ENCODE measurements around the gene BRD9.
"Not testable (repeated sequence)": the region's sequence is repeated elsewhere in the genome, so short reads cannot be mapped to it uniquely, and the experiment has no call there.

BRD9 gene

DNA sequence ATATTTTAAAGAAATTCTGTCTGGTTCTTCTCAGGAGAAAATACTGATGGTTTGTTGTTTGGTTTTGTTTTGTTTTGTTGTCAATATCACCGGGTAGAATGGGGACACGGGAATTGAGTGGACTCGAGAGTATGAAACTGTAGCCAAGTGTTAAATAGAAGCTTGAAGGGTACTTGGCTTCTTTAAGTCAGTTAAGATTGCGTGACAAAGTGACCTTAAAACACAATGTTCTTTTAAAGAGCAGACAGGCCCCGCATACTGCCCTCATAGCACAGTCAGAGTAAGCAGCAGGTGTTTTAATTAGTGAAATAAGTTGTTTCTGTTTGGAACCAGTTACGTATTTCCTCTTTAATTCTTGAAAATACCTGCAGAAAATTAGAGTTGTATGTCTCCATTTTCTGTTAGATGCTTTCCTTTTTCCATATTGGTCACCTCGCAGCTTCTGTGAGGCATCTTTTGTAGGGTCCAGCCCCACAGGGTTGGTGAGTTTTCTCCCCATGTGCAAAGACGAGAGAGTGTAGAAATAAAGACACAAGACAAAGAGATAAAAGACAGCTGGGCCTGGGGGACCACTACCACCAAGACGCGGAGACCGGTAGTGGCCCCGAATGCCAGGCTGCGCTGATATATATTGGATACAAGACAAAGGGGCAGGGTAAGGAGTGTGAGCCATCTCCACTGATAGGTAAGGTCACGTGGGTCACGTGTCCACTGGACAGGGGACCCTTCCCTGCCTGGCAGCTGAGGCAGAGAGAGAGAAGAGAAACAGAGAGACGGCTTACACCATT is 9.7 kb upstream of the BRD9 start:
- peak; percentile 21 for DNase-seq

DNA sequence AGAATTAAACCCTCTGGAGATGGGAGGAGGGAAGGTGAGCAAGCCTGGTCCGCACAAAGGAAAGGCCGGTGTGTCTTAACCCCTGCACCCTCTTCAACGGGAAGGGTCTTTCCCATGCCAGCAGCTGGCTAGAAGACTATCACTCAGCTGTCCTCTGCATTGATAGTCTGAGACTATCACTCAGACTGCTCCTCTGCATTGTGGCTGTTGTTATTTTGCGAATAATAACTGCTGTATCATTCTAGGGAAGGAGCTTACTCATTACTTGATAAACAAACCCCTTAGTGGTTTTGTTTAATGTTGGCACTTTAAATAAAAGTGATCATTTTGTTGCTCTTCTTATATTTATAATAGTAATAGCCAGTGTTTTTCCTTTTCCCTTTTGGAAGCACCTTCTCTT is 8.2 kb upstream of the BRD9 start:
- no peak for DNase-seq

DNA sequence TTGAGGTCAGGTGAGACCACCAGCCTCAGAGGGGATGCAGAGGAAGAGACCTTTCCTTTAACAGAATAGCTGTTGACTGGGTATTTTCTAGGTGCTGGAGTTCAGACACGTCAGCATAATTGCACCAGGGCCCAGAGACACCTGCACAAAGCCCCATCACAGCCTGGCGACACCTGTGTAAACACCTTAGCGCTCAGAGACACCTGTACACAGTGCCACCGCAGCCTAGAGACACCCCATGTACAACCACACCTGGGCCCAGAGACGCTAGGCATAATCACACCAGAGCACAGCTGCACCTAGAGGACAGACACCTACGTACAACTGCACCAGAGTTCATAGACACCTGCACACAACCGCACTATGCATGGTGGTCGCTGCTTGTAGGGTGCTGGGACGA is 1.1 kb upstream of the BRD9 start:
- no peak for DNase-seq

DNA sequence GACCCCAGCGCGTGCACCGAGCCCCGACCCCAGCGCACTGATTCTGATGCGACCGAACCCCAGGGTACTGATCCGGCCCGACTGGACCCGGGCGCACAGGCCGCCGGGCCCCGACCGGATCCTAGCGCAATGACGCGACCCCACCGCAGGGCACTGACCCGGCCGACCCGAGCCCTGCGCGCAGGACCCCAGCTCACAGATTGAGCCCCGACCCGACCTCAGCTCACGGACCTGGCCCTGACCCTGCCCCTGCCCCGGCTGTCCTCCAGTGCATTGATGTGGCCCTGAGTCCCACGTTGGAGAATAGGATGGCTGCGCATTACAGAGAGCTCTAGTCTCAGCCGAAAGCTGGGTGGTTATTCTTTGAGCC is 521 bp upstream of the BRD9 start:
- no peak for DNase-seq

DNA sequence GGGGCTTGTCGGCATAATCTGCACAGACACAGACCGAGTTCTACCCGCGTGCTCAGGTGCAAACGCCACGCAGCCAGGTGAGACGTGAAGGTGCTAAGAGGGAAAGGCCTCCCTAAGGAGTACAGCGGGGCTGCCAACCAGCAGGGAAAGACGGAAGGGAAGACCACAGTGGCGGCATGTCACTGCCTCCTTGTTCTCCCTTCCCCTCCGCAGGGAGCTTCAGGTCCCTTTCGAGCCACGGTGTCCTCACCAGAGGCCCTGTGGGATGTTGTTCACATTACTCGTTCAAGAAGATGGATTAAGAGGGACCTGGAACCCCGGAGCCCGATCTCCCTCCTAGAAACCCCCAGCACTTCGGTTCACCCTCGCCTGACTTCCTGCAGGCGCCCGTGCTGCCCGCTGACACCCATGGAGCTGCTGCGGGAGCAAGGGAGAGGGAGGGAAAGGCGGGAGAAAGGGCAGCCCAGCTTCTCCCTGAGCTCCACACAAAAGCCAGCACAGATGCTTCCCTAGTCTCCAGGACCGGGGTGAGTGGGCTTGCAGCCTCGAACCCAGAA is 686 bp downstream of the BRD9 start:
- no peak for DNase-seq

DNA sequence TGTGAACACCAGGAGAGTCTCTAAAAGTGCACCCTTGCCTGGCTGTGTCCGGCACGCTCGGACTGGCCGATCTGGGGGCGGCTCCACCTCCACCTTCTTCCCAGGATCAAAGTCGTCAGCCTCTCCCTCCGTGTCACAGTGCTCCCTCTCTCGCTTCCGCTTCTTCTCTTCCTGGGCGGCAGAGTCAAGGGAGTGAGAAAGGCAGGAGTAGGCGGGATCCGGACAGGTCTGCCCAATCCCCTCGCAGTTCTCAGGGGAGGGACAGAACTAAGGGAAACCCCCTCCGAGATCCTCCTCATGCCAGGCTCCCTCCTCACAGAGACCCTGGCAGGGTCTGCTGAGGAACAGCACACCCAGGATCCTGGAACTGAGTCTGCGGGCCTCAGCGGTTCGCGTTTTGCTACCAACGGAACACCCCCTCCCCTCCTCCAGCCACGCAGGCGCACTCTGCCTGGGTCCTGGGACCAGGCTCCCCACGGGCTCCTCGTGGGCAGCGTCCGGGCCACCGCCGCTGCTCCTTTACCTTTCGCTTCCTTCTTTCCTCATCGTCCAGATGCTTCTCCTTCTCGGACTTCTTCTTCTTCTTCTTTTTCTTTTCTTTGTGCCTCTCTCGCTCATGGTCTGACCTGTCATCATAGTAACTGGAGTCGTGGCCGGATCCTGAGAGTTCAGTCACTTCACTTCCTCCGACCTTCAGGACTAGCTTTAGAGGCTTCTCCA is 1.3 kb downstream of the BRD9 start:
- no peak for DNase-seq

DNA sequence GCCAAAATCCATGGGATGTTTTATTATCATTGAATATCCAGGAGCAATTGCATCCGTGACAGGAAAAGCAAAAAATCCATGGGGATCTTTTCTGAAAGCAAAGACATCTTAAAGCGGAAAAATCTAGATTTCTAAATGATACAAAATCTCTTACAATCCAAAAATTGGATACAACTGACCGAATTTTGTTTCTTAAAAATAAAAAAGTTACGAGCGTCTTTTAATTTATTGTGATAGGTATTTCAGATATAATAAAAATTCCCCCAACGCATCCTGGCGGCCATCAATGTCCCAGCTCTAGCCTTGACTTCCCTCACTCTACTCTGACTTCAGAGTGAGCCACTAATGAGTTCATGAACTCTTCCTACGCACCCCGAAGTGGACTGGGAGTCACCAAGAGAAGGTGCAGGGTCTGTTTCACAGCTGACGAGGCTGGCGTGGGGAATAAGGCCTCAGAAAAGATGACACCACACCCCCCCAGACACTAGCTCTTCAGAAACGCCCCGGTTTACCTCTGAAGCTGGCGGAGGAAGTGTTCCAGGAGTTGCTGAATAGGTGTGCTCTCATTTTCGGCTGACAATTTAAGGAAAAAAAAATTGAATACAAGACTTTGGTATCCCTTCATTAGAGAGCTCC is 3.4 kb downstream of the BRD9 start:
- no peak for DNase-seq

DNA sequence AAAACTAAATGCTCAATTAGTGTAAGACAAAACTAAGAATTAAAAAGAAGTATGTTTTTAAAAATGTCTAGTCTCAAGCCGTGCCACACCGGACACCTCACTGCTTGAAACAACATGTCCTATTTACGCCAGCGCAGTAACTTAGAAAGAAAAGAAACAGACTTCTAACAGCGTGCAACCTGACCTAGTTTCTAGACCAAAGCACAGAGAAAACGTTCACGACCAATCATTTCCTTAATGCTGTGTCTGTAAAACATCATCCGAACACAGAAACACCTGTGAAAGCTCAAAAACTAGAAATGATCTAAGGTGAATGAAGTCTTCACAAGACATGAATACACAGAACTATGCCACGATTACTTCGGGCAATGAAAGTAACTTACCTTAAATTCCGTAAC is 4.0 kb downstream of the BRD9 start:
- DNase-seq, result no peak

DNA sequence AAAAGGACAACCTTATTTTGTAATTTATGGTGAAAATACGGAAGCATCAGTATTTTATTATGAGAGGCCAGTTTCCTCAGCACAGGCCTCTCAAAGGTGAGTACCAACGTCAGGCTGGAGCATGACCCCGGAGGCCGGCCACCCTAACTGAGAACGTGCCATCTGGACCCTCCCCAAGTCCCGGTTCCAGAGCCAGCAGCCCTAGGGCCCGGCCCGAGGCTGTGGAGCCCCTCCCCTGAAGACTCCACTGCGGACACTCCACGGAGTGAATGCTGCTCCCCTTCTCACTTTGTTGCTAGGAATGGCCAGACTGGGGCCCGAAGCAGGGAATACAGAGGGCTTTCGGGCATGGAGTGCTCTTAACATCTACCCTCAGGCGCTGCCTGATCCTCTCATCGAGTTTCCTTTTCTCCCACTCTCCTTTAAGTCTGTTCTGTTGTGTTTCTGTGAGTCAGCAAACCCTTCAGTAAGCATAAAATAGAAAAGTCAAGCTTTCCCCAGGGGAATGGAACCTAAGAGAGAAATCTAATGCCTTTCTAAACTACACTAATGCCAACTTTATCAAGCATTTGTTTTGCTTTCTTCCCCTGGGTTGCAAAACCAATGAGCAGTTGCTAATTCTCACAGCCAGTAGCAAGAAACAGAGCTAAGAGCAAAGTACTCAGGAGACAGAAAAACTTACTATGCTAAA is 4.5 kb downstream of the BRD9 start:
- no peak for DNase-seq

DNA sequence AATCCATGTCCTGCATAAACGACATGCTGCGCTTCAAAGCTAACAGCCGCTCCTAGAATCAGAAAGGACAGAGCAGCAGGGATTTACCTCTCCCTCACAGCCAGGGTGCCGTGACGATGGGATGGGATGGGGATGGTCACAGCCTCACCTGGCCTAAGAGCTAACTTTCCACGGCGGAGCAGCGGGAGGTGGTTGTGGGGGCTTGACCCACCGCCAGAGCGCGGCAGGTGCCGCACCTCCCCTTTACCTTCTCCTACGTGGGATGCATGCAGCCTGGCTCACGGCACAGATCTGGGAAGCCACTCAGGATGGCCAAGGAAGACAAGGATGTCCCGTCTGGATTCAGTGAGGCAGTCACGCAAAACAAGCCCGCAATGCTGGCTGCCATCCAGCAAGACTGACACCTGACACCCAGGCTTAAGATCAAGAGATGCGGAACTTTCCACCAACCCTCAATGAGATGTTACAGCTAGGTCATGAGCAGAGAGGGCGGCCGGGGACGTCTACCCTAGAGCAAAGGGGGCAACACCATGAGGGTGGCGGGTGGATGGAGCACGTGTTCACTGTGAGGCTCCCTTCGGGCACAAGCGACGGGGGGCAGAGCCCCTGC is 5.8 kb downstream of the BRD9 start:
- DNase-seq, result no peak

DNA sequence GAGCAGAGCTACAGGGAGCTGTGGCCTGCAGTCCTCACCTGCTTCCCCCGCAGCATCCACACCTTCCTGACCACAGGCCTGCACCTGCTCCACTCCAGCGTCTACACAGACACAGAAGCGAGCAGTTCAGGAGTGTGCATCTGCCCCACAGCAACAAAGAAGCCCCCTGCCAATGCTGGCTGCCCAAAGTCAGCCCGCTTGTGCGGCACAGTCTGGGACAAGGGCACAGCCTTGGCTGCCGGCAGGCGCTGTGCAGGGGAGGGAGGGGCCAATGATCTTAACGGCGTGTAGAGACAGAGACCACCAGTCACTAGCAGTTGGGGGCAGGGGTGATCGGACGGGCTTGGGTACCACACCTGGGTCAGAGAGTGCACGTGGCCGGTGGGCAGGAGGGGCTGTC is 6.6 kb downstream of the BRD9 start:
- no peak for DNase-seq

DNA sequence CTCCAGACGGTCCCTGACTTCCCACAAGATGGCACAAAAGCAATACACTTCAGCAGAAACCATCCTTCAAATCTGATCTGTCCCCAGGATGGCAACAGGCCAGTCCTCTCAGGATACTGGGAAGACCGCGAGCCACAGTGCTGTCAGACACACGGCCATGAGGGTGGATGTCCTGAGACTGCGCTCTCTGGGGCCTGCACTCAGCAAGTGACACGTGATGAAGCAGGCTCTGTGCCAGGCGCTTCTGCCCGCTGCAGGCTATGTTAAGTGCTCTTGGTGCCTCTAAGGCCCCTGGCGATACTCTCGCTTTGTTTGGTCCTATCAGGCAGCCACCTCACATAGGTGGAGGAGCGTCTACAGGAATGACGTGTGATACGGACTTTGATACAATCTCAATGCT is 7.1 kb downstream of the BRD9 start:
- DNase-seq, result peak; percentile 74

DNA sequence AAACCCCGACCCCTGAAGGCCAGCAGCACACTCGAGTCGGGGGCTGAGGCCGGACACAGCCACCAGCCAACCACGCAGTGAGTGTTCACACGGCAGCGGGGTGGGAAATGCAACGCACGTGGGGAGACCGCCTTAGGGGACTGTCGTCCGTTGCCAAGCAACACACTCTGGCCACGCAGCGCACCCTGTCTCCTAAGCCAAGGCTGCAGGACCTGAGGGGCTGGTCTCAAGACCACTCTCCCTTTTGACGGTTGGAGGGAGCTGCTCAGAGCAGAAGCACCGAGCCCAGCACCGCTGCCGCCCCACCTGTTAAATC is 7.5 kb downstream of the BRD9 start:
- DNase-seq, result no peak

DNA sequence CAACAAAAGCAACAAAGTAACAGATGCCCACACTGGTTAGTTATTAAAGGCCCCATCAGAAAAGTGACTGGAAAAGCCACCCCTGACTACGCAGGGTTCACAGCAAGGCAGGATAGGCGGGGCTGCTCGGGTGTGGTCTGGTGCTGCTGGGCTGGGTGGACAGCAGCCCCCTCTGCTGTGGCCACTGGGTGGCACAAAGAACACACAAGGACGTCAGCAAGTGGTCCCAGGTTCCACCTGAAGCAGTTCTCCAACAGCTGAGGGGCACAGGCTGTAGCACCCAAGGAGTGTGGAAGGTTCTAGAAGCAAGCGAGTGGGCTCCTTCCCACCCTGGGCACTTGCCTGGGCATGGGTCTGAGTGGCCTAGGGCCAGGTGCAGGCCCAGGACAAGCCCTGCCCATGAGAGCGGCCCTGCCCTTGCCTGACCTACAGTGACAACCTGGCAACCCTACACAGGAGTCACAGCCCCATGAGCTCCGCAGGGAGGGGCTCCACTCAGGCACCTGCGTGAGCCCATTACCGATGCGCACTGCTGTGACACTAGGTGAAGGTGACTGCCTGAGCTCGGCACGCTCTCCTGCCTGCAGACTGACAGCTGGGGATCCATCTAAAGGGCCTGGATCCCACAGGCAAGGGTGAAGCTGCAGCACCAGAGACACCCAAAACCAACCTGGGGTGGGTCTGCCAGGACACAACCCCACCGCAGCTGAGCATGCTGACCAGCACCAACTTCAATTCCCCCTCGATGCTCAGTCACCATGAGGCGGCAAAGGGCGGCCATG is 8.1 kb downstream of the BRD9 start:
- DNase-seq, result no peak

DNA sequence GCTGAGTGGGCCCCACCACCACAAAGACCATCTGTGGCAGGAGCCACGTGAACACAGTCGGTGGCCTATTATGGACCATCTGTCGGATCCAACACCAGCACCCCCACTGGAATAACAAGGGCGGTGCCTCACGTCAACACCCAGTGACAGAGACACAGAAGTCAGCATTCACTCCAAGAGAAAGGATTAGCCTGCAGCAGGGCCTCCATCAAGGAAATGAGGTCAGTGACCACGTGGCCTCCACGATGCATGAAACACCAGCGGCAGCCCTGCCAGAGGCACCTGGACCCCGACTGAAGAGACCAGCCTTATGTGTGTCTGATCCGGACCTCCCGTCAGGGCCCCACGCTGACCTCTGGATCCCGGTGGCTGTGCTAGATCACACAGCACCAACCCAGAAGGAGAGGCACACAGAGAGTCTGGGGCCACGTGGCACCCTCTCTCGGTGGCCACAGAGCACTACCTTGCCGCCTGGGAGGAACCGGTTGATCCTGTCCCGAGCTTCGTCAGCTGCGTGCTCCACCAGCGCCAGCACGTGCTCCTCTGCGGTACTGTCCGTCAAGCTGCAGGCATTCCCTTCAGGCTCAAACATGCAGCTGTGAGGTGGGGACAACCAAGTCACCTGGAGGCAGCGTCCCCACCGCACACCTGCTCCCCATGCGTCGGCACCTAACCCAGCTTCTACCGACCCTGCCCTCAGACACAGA is 9.0 kb downstream of the BRD9 start:
- no peak for DNase-seq

DNA sequence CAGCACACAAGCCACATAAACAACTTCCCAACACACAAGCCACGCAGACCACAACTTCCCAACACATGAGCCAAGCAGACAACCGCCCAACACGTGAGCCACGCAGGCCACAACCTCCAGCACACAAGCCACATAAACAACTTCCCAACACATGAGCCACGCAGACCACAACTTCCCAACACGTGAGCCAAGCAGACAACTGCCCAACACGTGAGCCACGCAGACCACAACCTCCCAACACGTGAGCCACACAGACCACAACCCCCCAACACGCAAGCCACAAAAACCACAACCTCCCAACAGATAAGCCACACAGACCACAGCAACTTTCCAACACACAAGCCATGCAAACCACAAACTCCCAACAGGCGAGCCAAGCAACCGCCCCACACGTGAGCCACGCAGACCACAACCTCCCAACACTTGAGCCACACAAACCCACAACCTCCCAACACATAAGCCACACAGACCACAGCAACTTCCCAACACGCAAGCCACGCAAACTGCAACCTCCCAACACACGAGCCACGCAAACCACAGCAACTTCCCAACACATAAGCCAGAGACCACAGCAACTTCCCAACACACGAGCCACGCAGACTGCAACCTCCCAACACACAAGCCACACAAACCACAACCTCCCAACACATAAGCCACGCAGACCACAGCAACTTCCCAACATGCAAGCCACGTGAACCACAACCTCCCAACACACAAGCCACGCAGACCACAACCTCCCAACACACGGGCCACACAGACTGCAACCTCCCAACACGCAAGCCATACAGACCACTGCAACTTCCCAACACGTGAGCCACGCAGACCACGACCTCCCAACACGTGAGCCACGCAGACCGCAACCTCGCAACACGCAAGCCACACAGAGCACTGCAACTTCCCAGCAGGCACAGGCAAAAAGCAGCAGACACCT is 10.1 kb downstream of the BRD9 start:
- DNase-seq, result no peak

DNA sequence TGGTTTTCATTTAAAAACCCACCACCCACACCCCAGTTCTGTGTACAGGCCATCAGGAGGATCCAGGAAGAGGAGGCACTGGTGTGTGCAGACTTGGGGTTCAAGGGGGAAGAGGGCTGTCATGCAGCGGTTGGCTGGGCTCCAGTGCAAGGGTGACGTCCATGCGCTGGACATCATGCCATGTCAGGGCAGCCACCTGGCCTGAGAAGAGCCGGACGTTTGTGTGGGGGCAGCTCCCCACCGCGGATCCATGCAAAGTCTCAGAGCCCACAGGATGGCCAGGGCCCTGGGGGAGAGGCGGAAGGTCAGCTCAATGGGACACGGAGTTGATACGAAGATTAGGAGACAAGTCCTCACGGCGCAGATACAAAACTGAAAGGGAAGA is 11.1 kb downstream of the BRD9 start:
- DNase-seq, result no peak

DNA sequence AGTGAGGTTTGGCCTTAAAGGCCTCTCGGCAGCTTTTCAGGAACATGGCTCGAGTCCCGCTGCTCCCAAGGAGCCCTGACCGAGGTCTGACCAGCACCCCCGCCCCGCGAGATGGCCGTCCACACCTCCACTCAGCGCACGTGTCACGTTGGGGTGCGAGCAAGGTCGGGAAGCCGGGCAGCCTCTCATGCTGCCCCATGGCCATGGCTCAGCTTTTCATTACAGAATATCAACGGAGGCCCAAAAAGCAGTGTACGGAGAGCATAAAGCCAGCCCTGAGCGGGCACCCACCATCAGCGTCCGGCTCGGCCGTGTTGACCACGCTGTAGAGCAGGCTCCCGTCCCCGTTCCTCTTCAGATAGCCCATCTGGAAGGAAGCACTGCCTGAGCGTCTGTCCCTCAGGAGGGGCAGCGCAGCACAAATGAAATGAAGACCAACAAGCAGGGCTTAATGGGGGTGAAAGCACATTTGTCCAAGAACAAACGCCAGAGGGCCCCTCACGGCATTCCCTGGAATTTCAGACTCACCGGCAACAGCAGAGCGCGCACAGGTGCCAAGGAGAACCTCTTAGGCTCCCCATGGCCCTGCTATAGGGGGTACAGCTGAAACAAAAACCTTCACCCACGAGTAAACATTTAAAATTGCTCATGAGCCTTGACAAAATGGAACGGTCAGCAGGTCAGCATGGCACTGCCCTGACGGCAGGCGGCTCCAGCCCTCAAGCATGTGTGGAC is 11.6 kb downstream of the BRD9 start:
- no peak for DNase-seq

DNA sequence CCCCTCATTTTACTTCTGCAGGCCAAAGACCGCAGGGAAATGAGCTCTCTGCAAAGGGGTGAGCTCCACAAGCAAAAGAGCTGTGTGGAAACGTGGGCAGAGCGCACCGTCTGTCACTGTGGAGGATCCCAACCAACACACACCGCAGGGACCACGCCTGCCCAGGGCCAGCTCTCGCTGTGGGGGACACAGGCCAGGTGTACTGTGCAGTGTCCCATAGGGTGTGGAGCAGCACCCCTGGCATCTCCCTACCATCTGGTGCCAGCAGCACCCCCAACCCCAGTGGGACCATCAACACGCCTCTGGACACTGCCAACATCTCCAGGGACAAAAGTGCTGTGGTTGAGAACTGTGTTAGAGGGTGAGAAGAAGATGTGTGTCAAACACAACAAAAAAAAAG is 13.9 kb downstream of the BRD9 start:
- DNase-seq, result not testable (repeated sequence)

DNA sequence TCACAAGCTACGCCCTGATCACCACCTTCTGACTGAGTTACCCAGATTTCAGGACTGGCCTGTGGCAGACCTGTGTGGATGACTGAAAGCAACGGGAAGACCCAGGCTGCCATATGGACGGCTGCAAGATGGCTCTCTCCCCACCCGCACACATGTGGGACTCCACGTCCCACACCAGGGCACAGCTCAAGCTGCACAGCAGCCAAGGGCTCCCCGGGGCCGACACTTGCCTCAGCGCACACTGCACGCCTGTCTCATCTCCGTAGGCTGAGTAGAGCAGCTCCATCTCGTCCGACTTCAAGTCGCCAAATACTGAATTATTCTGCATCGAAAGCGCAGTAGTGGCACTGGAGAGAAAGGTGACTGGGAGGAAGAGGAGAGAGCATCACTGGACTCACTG is 14.5 kb downstream of the BRD9 start:
- DNase-seq, result no peak
